Measurements from ENCODE around the gene N4BP2L2. TPM values are rescaled to one million over a fixed set of nuclear protein-coding genes. Genes with fewer than 3 reads are reported as not detected.
"Not testable (repeated sequence)": the region's sequence is repeated elsewhere in the genome, so short reads cannot be mapped to it uniquely, and the experiment has no call there.

N4BP2L2 gene
- total RNA-seq, 5 donors from 2014 or later (not counting 1 experiment from before 2014, with no cell fraction given) = 200 to 241 (median 216) TPM

GRCh38 chr13:32582991-32583390 is 44.4 kb upstream of the N4BP2L2 start:
- Mint-ChIP-seq H3K27me3 (no peaks in the 10 kb centered on the region), H3K9me3 (no peaks in the 10 kb centered on the region), H3K36me3 (no peaks in the 10 kb centered on the region), H3K27ac (no peak overlapping the region), H3K4me1 (peaks cover 16 to 18% (median 17%) of the 10 kb centered on the region in 3 donors), H3K4me3 (no peak overlapping the region)
- no peaks in the 10 kb centered on the region for H3K27me3 ChIP-seq (replicated peaks in 1 of 2; ENCODE audit: control insufficient read depth in 2 of 2, extremely low read depth in 1 of 2, insufficient read depth in 2 of 2, low read length in 1 of 2)
- H3K36me3 ChIP-seq (ENCODE audit: control insufficient read depth in 2 of 2, extremely low read depth in 1 of 2, insufficient read depth in 1 of 2, low read length in 1 of 2) = no peaks in the 10 kb centered on the region
- ATAC-seq (replicated peaks in 1 of 4) = no peak
- H3K4me3 ChIP-seq (ENCODE audit: control insufficient read depth in 1 of 2, extremely low read depth in 1 of 2, low read length in 1 of 2) = no peak overlapping the region
- peaks cover 8% of the 10 kb centered on the region in 2 experiments for H3K4me1 ChIP-seq (ENCODE audit: control insufficient read depth in 1 of 2, extremely low read depth in 1 of 2, insufficient read depth in 2 of 2, low read length in 2 of 2)
- no CpG with 5 or more reads among the region's 2 CpGs for WGBS (ENCODE audit: insufficient coverage)
- POLR2A ChIA-PET = no interaction called here
- CTCF ChIA-PET = interaction anchor here (0.6 to 1.9 kb wide), 5 partner anchors 56 to 154 kb away, joined by 3 to 5 read pairs (median 3); no protein-coding TSS in a partner anchor
- H3K27ac ChIP-seq (ENCODE audit: low read length) = no peak overlapping the region
- no peaks in the 10 kb centered on the region for H3K9me3 ChIP-seq
- DNase-seq = no peak

- no peak overlapping the region for H3K27ac ChIP-seq (ENCODE audit: low read length)
- H3K36me3 ChIP-seq (ENCODE audit: control insufficient read depth in 2 of 2, extremely low read depth in 1 of 2, insufficient read depth in 1 of 2, low read length in 1 of 2) = no peaks in the 10 kb centered on the region
- H3K36me3 Mint-ChIP-seq = peaks cover 2% of the 10 kb centered on the region
- H3K9me3 Mint-ChIP-seq = peaks cover 2 to 3% (median 3%) of the 10 kb centered on the region in 3 donors
- peaks cover 9 to 11% (median 10%) of the 10 kb centered on the region in 3 donors for H3K4me1 Mint-ChIP-seq
- DNase-seq (no peak), ATAC-seq (replicated peaks in 1 of 4) (no peak)
- H3K27ac Mint-ChIP-seq = no peak overlapping the region
- no peaks in the 10 kb centered on the region for H3K27me3 Mint-ChIP-seq
- POLR2A ChIA-PET = no interaction called here
- WGBS (ENCODE audit: insufficient coverage) = 83% methylated on average over 1 of the region's 2 CpGs
- CTCF ChIA-PET = interaction anchor here (0.6 to 1.9 kb wide), 11 partner anchors 18 to 1073 kb away, joined by 3 to 13 read pairs (median 3); no protein-coding TSS in a partner anchor
- H3K4me3 ChIP-seq (ENCODE audit: control insufficient read depth in 1 of 2, extremely low read depth in 1 of 2, low read length in 1 of 2) = no peak overlapping the region
- no peaks in the 10 kb centered on the region for H3K27me3 ChIP-seq (replicated peaks in 1 of 2; ENCODE audit: control insufficient read depth in 2 of 2, extremely low read depth in 1 of 2, insufficient read depth in 2 of 2, low read length in 1 of 2)
- H3K9me3 ChIP-seq = no peaks in the 10 kb centered on the region
- H3K4me1 ChIP-seq (ENCODE audit: control insufficient read depth in 1 of 2, extremely low read depth in 1 of 2, insufficient read depth in 2 of 2, low read length in 2 of 2) = peaks cover 4 to 8% of the 10 kb centered on the region in 2 experiments
- H3K4me3 Mint-ChIP-seq = no peak overlapping the region
These were observed 43.7 kb upstream of the N4BP2L2 start for GRCh38 chr13:32582281-32582680.

- peaks cover 4 to 8% of the 10 kb centered on the region in 2 experiments for H3K4me1 ChIP-seq (ENCODE audit: control insufficient read depth in 1 of 2, extremely low read depth in 1 of 2, insufficient read depth in 2 of 2, low read length in 2 of 2)
- ChIA-PET POLR2A (interaction anchor here in 1 of 2 donors (0.5 kb wide), 1 partner anchor 26 kb away, joined by 3 read pairs; no protein-coding TSS in a partner anchor), CTCF (interaction anchor here (0.5 to 2.3 kb wide), 40 partner anchors 9 to 1237 kb away, joined by 3 to 16 read pairs (median 4); partner anchors contain the start of genes N4BP2L1 (in 1 of the 2) and N4BP2L2 (in 1 of the 2))
- no peaks in the 10 kb centered on the region for H3K27me3 ChIP-seq (replicated peaks in 1 of 2; ENCODE audit: control insufficient read depth in 2 of 2, extremely low read depth in 1 of 2, insufficient read depth in 2 of 2, low read length in 1 of 2)
- H3K9me3 ChIP-seq = no peaks in the 10 kb centered on the region
- H3K27me3 Mint-ChIP-seq = no peaks in the 10 kb centered on the region
- no peak overlapping the region for H3K4me3 ChIP-seq (ENCODE audit: control insufficient read depth in 1 of 2, extremely low read depth in 1 of 2, low read length in 1 of 2)
- H3K4me1 Mint-ChIP-seq = peaks cover 8 to 10% (median 10%) of the 10 kb centered on the region in 3 donors
- no peak overlapping the region for H3K27ac ChIP-seq (ENCODE audit: low read length)
- no peak for ATAC-seq (replicated peaks in 1 of 4)
- no peaks in the 10 kb centered on the region for H3K36me3 ChIP-seq (ENCODE audit: control insufficient read depth in 2 of 2, extremely low read depth in 1 of 2, insufficient read depth in 1 of 2, low read length in 1 of 2)
- H3K27ac Mint-ChIP-seq = no peak overlapping the region
- H3K36me3 Mint-ChIP-seq = peaks cover 9% of the 10 kb centered on the region
- H3K4me3 Mint-ChIP-seq = no peak overlapping the region
- peaks cover 9 to 11% (median 10%) of the 10 kb centered on the region in 3 donors for H3K9me3 Mint-ChIP-seq
- 100% methylated on average over 1 of the region's 3 CpGs for WGBS (ENCODE audit: insufficient coverage)
- peak in 1 of 35 experiments; percentile 45 for DNase-seq
These were observed 42.7 kb upstream of the N4BP2L2 start for GRCh38 chr13:32581177-32581786.

GRCh38 chr13:32577032-32577431 is 38.4 kb upstream of the N4BP2L2 start:
- ATAC-seq (replicated peaks in 1 of 4) (no peak), DNase-seq (no peak)
- H3K27ac Mint-ChIP-seq = no peak overlapping the region
- H3K9me3 Mint-ChIP-seq = peaks cover 9 to 11% (median 10%) of the 10 kb centered on the region in 3 donors
- Histone ChIP-seq H3K9me3 (no peaks in the 10 kb centered on the region), H3K36me3 (ENCODE audit: control insufficient read depth in 2 of 2, extremely low read depth in 1 of 2, insufficient read depth in 1 of 2, low read length in 1 of 2) (no peaks in the 10 kb centered on the region), H3K27me3 (replicated peaks in 1 of 2; ENCODE audit: control insufficient read depth in 2 of 2, extremely low read depth in 1 of 2, insufficient read depth in 2 of 2, low read length in 1 of 2) (no peaks in the 10 kb centered on the region), H3K27ac (ENCODE audit: low read length) (no peak overlapping the region), H3K4me3 (ENCODE audit: control insufficient read depth in 1 of 2, extremely low read depth in 1 of 2, low read length in 1 of 2) (no peak overlapping the region), H3K4me1 (ENCODE audit: control insufficient read depth in 1 of 2, extremely low read depth in 1 of 2, insufficient read depth in 2 of 2, low read length in 2 of 2) (no peaks in the 10 kb centered on the region)
- no peak overlapping the region for H3K4me3 Mint-ChIP-seq
- peaks cover 11% of the 10 kb centered on the region for H3K36me3 Mint-ChIP-seq
- CTCF ChIA-PET = no interaction called here
- POLR2A ChIA-PET = no interaction called here
- H3K4me1 Mint-ChIP-seq = no peaks in the 10 kb centered on the region
- H3K27me3 Mint-ChIP-seq = no peaks in the 10 kb centered on the region
- WGBS (ENCODE audit: insufficient coverage) = 94% methylated on average over 2 of the region's 3 CpGs

- H3K27ac ChIP-seq (ENCODE audit: low read length); H3K27ac Mint-ChIP-seq; H3K4me3 Mint-ChIP-seq; POLR2A ChIA-PET; ATAC-seq (replicated peaks in 1 of 4); H3K4me1 Mint-ChIP-seq; H3K36me3 ChIP-seq (ENCODE audit: control insufficient read depth in 2 of 2, extremely low read depth in 1 of 2, insufficient read depth in 1 of 2, low read length in 1 of 2); H3K4me3 ChIP-seq (ENCODE audit: control insufficient read depth in 1 of 2, extremely low read depth in 1 of 2, low read length in 1 of 2); DNase-seq; H3K27me3 ChIP-seq (replicated peaks in 1 of 2; ENCODE audit: control insufficient read depth in 2 of 2, extremely low read depth in 1 of 2, insufficient read depth in 2 of 2, low read length in 1 of 2); H3K27me3 Mint-ChIP-seq; H3K4me1 ChIP-seq (ENCODE audit: control insufficient read depth in 1 of 2, extremely low read depth in 1 of 2, insufficient read depth in 2 of 2, low read length in 2 of 2); H3K9me3 ChIP-seq: not testable (repeated sequence)
- Mint-ChIP-seq H3K36me3 (peaks cover 11% of the 10 kb centered on the region), H3K9me3 (peaks cover 9 to 11% (median 10%) of the 10 kb centered on the region in 3 donors)
- no CpG with 5 or more reads among the region's 4 CpGs for WGBS (ENCODE audit: insufficient coverage)
- CTCF ChIA-PET = interaction anchor here in 1 of 2 donors (1.2 kb wide), 1 partner anchor 75 kb away, joined by 3 read pairs; no protein-coding TSS in a partner anchor
These were observed 37.1 kb upstream of the N4BP2L2 start for GRCh38 chr13:32575687-32576086.

GRCh38 chr13:32560842-32561241 is 22.2 kb upstream of the N4BP2L2 start:
- H3K27ac Mint-ChIP-seq; H3K36me3 Mint-ChIP-seq; H3K4me3 Mint-ChIP-seq; H3K4me3 ChIP-seq (ENCODE audit: control insufficient read depth in 1 of 2, extremely low read depth in 1 of 2, low read length in 1 of 2); H3K27ac ChIP-seq (ENCODE audit: low read length); CTCF ChIA-PET; H3K4me1 ChIP-seq (ENCODE audit: control insufficient read depth in 1 of 2, extremely low read depth in 1 of 2, insufficient read depth in 2 of 2, low read length in 2 of 2); DNase-seq; H3K27me3 Mint-ChIP-seq; H3K4me1 Mint-ChIP-seq; H3K9me3 ChIP-seq; H3K36me3 ChIP-seq (ENCODE audit: control insufficient read depth in 2 of 2, extremely low read depth in 1 of 2, insufficient read depth in 1 of 2, low read length in 1 of 2); ATAC-seq (replicated peaks in 1 of 4); H3K27me3 ChIP-seq (replicated peaks in 1 of 2; ENCODE audit: control insufficient read depth in 2 of 2, extremely low read depth in 1 of 2, insufficient read depth in 2 of 2, low read length in 1 of 2); POLR2A ChIA-PET: not testable (repeated sequence)
- WGBS (ENCODE audit: insufficient coverage) = no CpG with 5 or more reads among the region's 1 CpG
- peaks cover 12 to 14% (median 13%) of the 10 kb centered on the region in 3 donors for H3K9me3 Mint-ChIP-seq
